K562 (cell line): Measurements from ENCODE around the gene CLDN15. TPM values are rescaled to one million over a fixed set of nuclear protein-coding genes. Genes with fewer than 3 reads are reported as not detected.

Experiments
- CREM ChIP-seq: IDR thresholded peaks from 2 replicates; pipeline ENCODE4 v1.6.1; 2014; ENCODE audit warnings: antibody characterized with exemption, low read depth
- GABPA ChIP-seq: fragments of 200-800 bp; sonication (Bioruptor generic); conservative IDR thresholded peaks from 2 replicates; pipeline ENCODE4 v1.6.1; 2016; ENCODE audit warnings: low read depth, missing genetic modification characterization, missing compliant biosample characterization
- MBD2 ChIP-seq: sonication (generic); IDR thresholded peaks from 2 replicates; pipeline ENCODE4 v1.6.1; 2016; ENCODE audit warnings: low read depth, borderline replicate concordance
- NFIX ChIP-seq: fragments of 250-450 bp; sonication (Bioruptor Pico); IDR thresholded peaks from 2 replicates; pipeline ENCODE4 v1.4.0; 2020; ENCODE audit warnings: low read depth, mild to moderate bottlenecking, moderate library complexity
- NFXL1 ChIP-seq: fragments of 450-650 bp; formaldehyde crosslinking; IDR thresholded peaks from 2 replicates; pipeline ENCODE4 v1.4.0; 2021; ENCODE audit warnings: mild to moderate bottlenecking
- NUFIP1 ChIP-seq: fragments of 450-650 bp; IDR thresholded peaks from 2 replicates; pipeline ENCODE4 v1.6.1; 2018; ENCODE audit not compliant: partially characterized antibody
- PRMT5 ChIP-seq: sonication (generic); formaldehyde crosslinking; IDR thresholded peaks from 2 replicates; pipeline ENCODE4 v1.5.0; 2020; ENCODE audit warnings: missing genetic modification reagents
- TAF7 ChIP-seq: fragments of 450-650 bp; IDR thresholded peaks from 2 replicates; pipeline ENCODE4 v1.6.1; 2016; ENCODE audit warnings: missing genetic modification characterization, missing compliant biosample characterization
- TAL1 ChIP-seq: fragments of 450-650 bp; IDR thresholded peaks from 2 replicates; pipeline ENCODE4 v1.6.1; 2016; ENCODE audit warnings: mild to moderate bottlenecking
- U2AF2 ChIP-seq: fragments of 200-400 bp; formaldehyde crosslinking; optimal IDR thresholded peaks from 2 replicates; pipeline ENCODE3; 2017; ENCODE audit warnings: low read depth, mild to moderate bottlenecking, low read length
- ZNF212 ChIP-seq: fragments of 450-650 bp; formaldehyde crosslinking; IDR thresholded peaks from 2 replicates; pipeline ENCODE4 v1.4.0; 2020; ENCODE audit warnings: mild to moderate bottlenecking
- ZNF695 ChIP-seq: fragments of 450-650 bp; formaldehyde crosslinking; IDR thresholded peaks from 2 replicates; pipeline ENCODE4 v1.4.0; 2020; ENCODE audit warnings: mild to moderate bottlenecking, moderate library complexity
- ZNF696 ChIP-seq: fragments of 250-450 bp; sonication (Bioruptor Pico); conservative IDR thresholded peaks from 2 replicates; pipeline ENCODE4 v1.4.0; 2020; ENCODE audit warnings: mild to moderate bottlenecking, moderate library complexity
- ZNF764 ChIP-seq: fragments of 250-450 bp; sonication (Bioruptor Pico); IDR thresholded peaks from 2 replicates; pipeline ENCODE4 v1.4.0; 2020; ENCODE audit warnings: low read depth, mild to moderate bottlenecking, moderate library complexity
- polyA plus RNA-seq, 8 experiments: library from polyadenylated mRNA; depleted of rRNA in 4 of 8; stranded (reverse) in 5 of 8; unstranded in 3 of 8; fragments of >200 nt; fragmentation: Nextera tagmentation in 2 of 8; fragmentation: Illumina TruSeq in 1 of 8; extraction: Ambion mirVana in 2 of 8; extraction: Trizol in 1 of 8; gene quantifications; 2 replicates each; pipeline versions ENCODE4 v1.2.1 to v1.2.3, GENCODE V29; 2011 to 2014; ENCODE audit warnings: inconsistent platforms in 1 of 8, missing spikeins in 1 of 8
- total RNA-seq, 7 experiments: library from RNA; depleted of rRNA in 6 of 7; stranded (reverse); fragments of >200 nt in 6 of 7; fragmentation: Illumina TruSeq in 2 of 7; extraction: Trizol in 2 of 7; gene quantifications; 2 replicates each; pipeline versions ENCODE4 v1.2.1 to v1.2.3, GENCODE V29; 2011 to 2021; ENCODE audit warnings: low replicate concordance in 1 of 7
- TF ChIP-seq, protein P1 (sequence below): fragments of 250-450 bp; sonication (Bioruptor Pico); IDR thresholded peaks from 2 replicates; pipeline ENCODE4 v1.4.0; 2020; ENCODE audit warnings: borderline replicate concordance
- TF ChIP-seq, protein P2 (sequence below): sonication (generic); formaldehyde crosslinking; IDR thresholded peaks from 2 replicates; pipeline ENCODE4 v1.8.1; 2023; ENCODE audit warnings: mild to moderate bottlenecking, missing genetic modification reagents, moderate library complexity
- TF ChIP-seq, protein P3 (sequence below): fragments of 450-650 bp; formaldehyde crosslinking; IDR thresholded peaks from 2 replicates; pipeline ENCODE4 v1.4.0; 2020; ENCODE audit warnings: mild to moderate bottlenecking, moderate library complexity
- TF ChIP-seq, protein P4 (sequence below): fragments of 450-650 bp; IDR thresholded peaks from 2 replicates; pipeline ENCODE4 v1.6.1; 2016; ENCODE audit warnings: missing biosample characterization, missing genetic modification characterization
- TF ChIP-seq, protein P5 (sequence below): fragments of 250-450 bp; sonication (Bioruptor Pico); IDR thresholded peaks from 2 replicates; pipeline ENCODE4 v1.8.0; 2022; ENCODE audit warnings: moderate library complexity, mild to moderate bottlenecking, inconsistent platforms

Gene CLDN15
- total and polyA plus RNA-seq, 9 of the 15 experiments (the other 6 are each of a cell fraction or from before 2014, with no cell fraction given) = 0.32 to 14.5 (median 7.4) TPM

DNA sequence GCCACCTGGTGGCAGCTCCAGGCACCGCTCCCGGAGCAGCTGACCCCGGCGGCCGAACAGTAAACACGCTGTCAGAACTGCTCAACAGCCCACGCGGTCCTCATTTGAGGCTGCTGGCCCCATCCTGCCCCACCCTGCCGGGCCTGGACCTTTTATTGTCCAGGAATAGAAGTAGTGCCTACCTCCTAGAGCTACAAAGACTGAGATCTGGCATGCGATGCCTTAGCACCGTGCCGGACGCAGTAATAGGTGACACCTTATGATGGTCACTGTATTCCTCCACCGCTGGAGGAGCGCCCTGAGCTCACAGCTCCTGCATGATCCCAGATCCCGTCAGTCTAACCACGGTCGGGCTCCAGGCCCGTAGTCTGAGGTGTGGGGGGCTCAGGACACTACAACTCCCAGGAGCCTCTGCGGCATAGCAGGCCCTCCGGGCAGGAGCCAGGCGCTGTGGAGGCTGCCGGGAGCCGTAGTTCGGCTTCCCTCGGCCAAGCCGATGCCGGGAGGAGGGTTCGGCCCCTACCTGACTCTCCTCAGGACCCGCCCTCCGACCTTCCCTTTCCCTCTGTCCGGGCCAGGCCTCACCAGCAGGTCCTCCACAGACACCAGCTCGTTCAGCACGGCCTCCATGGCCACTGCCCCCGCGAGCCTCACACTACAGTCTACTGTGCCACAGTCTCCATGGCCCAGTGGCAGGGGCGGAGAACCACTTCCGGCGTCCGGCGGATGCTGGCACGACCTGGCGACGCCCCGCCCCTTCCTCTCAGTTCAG is 7.0 kb upstream of the CLDN15 start, which contains the start of gene FIS1 (continued):
- TF ChIP-seq, protein P1, sequence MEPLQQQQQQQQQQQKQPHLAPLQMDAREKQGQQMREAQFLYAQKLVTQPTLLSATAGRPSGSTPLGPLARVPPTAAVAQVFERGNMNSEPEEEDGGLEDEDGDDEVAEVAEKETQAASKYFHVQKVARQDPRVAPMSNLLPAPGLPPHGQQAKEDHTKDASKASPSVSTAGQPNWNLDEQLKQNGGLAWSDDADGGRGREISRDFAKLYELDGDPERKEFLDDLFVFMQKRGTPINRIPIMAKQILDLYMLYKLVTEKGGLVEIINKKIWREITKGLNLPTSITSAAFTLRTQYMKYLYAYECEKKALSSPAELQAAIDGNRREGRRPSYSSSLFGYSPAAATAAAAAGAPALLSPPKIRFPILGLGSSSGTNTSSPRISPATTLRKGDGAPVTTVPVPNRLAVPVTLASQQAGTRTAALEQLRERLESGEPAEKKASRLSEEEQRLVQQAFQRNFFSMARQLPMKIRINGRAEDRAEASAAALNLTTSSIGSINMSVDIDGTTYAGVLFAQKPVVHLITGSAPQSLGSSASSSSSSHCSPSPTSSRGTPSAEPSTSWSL (CRISPR knock-in tag) = no peak
- TF ChIP-seq TAF7 (tag) = no peak; the same call in 1 of the 2 replicates
- TF ChIP-seq TAL1 = no peak
- TF ChIP-seq, protein P2, sequence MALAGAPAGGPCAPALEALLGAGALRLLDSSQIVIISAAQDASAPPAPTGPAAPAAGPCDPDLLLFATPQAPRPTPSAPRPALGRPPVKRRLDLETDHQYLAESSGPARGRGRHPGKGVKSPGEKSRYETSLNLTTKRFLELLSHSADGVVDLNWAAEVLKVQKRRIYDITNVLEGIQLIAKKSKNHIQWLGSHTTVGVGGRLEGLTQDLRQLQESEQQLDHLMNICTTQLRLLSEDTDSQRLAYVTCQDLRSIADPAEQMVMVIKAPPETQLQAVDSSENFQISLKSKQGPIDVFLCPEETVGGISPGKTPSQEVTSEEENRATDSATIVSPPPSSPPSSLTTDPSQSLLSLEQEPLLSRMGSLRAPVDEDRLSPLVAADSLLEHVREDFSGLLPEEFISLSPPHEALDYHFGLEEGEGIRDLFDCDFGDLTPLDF = peak; percentile 90; the same call in 1 of the 2 replicates
- no peak for TF ChIP-seq PRMT5 (CRISPR knock-in tag)
- no peak for TF ChIP-seq NFXL1 (CRISPR knock-in tag)
- no peak for TF ChIP-seq ZNF696 (CRISPR knock-in tag)
- TF ChIP-seq, protein P3, sequence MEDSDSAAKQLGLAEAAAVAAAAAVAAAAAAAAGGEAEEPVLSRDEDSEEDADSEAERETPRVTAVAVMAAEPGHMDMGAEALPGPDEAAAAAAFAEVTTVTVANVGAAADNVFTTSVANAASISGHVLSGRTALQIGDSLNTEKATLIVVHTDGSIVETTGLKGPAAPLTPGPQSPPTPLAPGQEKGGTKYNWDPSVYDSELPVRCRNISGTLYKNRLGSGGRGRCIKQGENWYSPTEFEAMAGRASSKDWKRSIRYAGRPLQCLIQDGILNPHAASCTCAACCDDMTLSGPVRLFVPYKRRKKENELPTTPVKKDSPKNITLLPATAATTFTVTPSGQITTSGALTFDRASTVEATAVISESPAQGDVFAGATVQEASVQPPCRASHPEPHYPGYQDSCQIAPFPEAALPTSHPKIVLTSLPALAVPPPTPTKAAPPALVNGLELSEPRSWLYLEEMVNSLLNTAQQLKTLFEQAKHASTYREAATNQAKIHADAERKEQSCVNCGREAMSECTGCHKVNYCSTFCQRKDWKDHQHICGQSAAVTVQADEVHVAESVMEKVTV (CRISPR knock-in tag) = no peak
- TF ChIP-seq ZNF212 (CRISPR knock-in tag) = no peak
- TF ChIP-seq ZNF764 = 0 out of 2 replicates have a peak, but pooled peaks have one; percentile 18
- TF ChIP-seq GABPA (tag) = peak; percentile 98
- no peak for TF ChIP-seq U2AF2
- no peak for TF ChIP-seq NFIX
- TF ChIP-seq, protein P4, sequence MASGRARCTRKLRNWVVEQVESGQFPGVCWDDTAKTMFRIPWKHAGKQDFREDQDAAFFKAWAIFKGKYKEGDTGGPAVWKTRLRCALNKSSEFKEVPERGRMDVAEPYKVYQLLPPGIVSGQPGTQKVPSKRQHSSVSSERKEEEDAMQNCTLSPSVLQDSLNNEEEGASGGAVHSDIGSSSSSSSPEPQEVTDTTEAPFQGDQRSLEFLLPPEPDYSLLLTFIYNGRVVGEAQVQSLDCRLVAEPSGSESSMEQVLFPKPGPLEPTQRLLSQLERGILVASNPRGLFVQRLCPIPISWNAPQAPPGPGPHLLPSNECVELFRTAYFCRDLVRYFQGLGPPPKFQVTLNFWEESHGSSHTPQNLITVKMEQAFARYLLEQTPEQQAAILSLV (tag) = peak; percentile 54; the same call in 1 of the 2 replicates
- TF ChIP-seq ZNF695 (CRISPR knock-in tag) = no peak; the same call in 1 of the 2 replicates
- peak; percentile 68 for TF ChIP-seq MBD2
- TF ChIP-seq CREM = peak; percentile 67
- no peak for TF ChIP-seq NUFIP1
- TF ChIP-seq, protein P5, sequence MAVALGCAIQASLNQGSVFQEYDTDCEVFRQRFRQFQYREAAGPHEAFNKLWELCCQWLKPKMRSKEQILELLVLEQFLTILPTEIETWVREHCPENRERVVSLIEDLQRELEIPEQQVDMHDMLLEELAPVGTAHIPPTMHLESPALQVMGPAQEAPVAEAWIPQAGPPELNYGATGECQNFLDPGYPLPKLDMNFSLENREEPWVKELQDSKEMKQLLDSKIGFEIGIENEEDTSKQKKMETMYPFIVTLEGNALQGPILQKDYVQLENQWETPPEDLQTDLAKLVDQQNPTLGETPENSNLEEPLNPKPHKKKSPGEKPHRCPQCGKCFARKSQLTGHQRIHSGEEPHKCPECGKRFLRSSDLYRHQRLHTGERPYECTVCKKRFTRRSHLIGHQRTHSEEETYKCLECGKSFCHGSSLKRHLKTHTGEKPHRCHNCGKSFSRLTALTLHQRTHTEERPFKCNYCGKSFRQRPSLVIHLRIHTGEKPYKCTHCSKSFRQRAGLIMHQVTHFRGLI (CRISPR knock-in tag) = no peak
